Lower lobe of right lung (tissue), 2 donors: ENCODE results near the gene ZNF763. TPM values are rescaled to one million over a fixed set of nuclear protein-coding genes. Genes with fewer than 3 reads are reported as not detected.

Experiments
- ATAC-seq, 2 donors: fragments of 200-7000 bp; cut with Tn5 transposase; one replicate each; pipeline ENCODE4 v1.9.1; 2020 to 2022; ENCODE audit warnings: mild to moderate bottlenecking in 2 of 2, moderate library complexity in 2 of 2
- DNase-seq: peaks from one replicate; pipeline ENCODE4 v3.0.0-alpha.2; 2020
- H3K27ac ChIP-seq: fragments of 200-600 bp; one replicate; pipeline ENCODE4 v1.8.0; 2022
- H3K27me3 ChIP-seq: fragments of 200-600 bp; one replicate; pipeline ENCODE4 v1.8.0; 2022; ENCODE audit warnings: low read depth
- H3K36me3 ChIP-seq: fragments of 200-600 bp; one replicate; pipeline ENCODE4 v1.8.0; 2022; ENCODE audit warnings: mild to moderate bottlenecking
- H3K4me1 ChIP-seq: fragments of 200-600 bp; one replicate; pipeline ENCODE4 v1.8.0; 2022
- H3K4me3 ChIP-seq: fragments of 200-600 bp; one replicate; pipeline ENCODE4 v1.8.0; 2022; ENCODE audit warnings: mild to moderate bottlenecking
- H3K9me3 ChIP-seq: fragments of 200-600 bp; one replicate; pipeline ENCODE4 v1.8.0; 2022
- CTCF ChIP-seq: fragments of 200-600 bp; IDR thresholded peaks from one replicate; pipeline ENCODE4 v1.8.0; 2022; ENCODE audit warnings: antibody characterized with exemption, mild to moderate bottlenecking
- intact Hi-C: fragments of 100-400 bp; cut with DNase I; formaldehyde crosslinking; loops from one replicate; pipeline ENCODE4 v1.11.0; 2022
- total RNA-seq: library from RNA; stranded (reverse); fragmentation: NEBNext Ultra II Directional; extraction: Animal tissue kit (Norgen Biotek cat#: 25700); gene quantifications from one replicate; pipeline ENCODE4 v1.2.1, GENCODE V29; 2021
- donor health status: DM: no; HTN: yes; CAD: no; lungs with severe emphysema.

Gene ZNF763
- total RNA-seq, 1 donor from 2014 or later: 5.2 TPM

GRCh38 chr19:11979527-11979926 lies 14.7 kb downstream of the ZNF763 start:
- Histone ChIP-seq H3K27ac (no peak overlapping the region), H3K9me3 (peaks cover 61% of the 10 kb centered on the region), H3K4me3 (no peak overlapping the region), H3K27me3 (no peaks in the 10 kb centered on the region), H3K4me1 (no peaks in the 10 kb centered on the region), H3K36me3 (peaks cover 18% of the 10 kb centered on the region)
- DNase-seq: no peak
- no peak for TF ChIP-seq CTCF
- no peak for ATAC-seq
- intact Hi-C loops: no loop called here

DNA sequence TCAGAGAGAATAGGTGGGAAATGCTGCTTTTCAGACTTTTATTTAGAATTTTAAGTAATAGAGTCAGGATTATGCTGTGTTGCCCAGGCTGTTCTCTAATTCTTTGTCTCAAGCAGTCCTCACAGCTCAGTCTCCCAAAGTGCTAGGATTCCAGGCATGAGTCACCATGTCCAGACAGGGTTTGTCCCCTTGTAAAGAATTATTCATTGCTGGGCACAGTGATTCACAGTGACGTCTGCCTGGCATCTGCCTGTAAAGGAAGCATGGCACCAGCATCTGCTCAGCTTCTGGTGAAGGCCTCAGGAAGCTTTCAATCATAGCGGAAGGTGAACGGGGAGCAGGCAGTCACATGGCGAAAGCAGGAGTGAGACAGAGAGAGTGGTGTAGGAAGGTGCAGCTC lies 17.7 kb downstream of the ZNF763 start:
- TF ChIP-seq CTCF: no peak
- H3K9me3 ChIP-seq: peaks cover 43% of the 10 kb centered on the region
- intact Hi-C loops: no loop called here

DNA sequence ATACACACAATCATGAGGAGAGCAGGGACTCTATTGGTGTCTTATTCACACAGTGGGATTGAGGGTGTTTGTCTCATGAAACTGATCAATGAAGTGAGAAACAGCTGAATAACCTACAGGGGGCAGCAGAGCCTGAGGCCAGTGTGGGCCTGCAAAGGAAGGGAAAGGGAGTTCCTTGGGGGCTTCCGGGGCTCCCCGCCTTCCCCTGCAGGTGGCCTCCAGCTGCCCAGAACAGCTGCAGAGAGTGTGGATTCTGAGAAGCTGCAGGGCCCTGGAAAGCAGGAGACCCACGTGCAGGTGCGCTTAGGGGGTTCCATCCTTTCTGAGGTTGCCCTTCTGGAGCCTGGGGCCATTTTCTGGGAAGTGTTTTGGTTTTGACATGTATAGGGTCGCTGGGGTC lies 20.1 kb downstream of the ZNF763 start:
- Histone ChIP-seq H3K27me3 (no peaks in the 10 kb centered on the region), H3K27ac (no peak overlapping the region), H3K4me1 (peaks cover 6% of the 10 kb centered on the region), H3K4me3 (no peak overlapping the region), H3K36me3 (no peaks in the 10 kb centered on the region), H3K9me3 (peaks cover 21% of the 10 kb centered on the region)
- ATAC-seq: no peak
- intact Hi-C loops: no loop called here
- no peak for TF ChIP-seq CTCF
- DNase-seq: no peak

More for the DNA sequence above, 17.7 kb downstream of the ZNF763 start:
- Histone ChIP-seq H3K36me3 (peaks cover 12% of the 10 kb centered on the region), H3K4me3 (no peak overlapping the region), H3K27ac (no peak overlapping the region), H3K4me1 (no peaks in the 10 kb centered on the region), H3K27me3 (no peaks in the 10 kb centered on the region)
- DNase-seq: no peak
- ATAC-seq: no peak

- peaks cover 6% of the 10 kb centered on the region for H3K4me1 ChIP-seq
- ATAC-seq (no peak), DNase-seq (no peak)
- TF ChIP-seq CTCF: no peak
- intact Hi-C loops: no loop called here
- no peak overlapping the region for H3K4me3 ChIP-seq
- H3K36me3 ChIP-seq: no peaks in the 10 kb centered on the region
- H3K9me3 ChIP-seq: peaks cover 3% of the 10 kb centered on the region
- no peaks in the 10 kb centered on the region for H3K27me3 ChIP-seq
- H3K27ac ChIP-seq: no peak overlapping the region
Observed at GRCh38 chr19:11986754-11987153, 21.9 kb downstream of the ZNF763 start.

- Histone ChIP-seq H3K36me3 (no peaks in the 10 kb centered on the region), H3K27ac (peak overlapping the region; percentile 91), H3K4me3 (peak overlapping the region; percentile 98), H3K9me3 (no peaks in the 10 kb centered on the region), H3K4me1 (peaks cover 6% of the 10 kb centered on the region), H3K27me3 (no peaks in the 10 kb centered on the region)
- peak; percentile 98 for DNase-seq
- intact Hi-C loops: no loop called here
- peak; percentile 100 for ATAC-seq
- TF ChIP-seq CTCF: no peak
Observed at GRCh38 chr19:11987405-11988281, 22.8 kb downstream of the ZNF763 start.
